ENCODE data around the gene NFATC3.

DNA sequence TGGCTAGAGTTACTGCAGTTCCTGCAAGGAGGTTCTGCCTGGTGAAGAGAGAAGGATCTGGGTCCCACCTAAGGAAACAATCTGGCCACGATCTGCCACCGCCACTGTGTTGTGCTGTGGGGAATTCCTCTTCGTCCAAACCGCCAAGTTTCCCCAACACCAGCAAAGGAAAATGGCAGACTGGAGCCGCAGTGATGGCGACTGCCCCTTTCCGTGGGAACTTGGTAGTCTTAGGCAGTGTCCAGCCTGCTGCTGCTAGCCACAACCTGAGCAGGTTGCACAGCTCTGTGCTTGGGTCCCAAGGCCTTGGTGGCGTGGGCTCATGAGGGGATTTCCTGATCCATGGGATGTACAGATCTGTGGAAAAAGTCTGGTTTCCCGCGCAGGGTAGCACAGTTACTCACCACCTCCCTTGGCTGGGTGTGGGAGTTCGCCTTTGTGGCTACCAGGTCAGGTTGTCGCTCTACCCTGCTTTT is 28.6 kb downstream of the NFATC3 start:
- TF ChIP-seq, protein P1, sequence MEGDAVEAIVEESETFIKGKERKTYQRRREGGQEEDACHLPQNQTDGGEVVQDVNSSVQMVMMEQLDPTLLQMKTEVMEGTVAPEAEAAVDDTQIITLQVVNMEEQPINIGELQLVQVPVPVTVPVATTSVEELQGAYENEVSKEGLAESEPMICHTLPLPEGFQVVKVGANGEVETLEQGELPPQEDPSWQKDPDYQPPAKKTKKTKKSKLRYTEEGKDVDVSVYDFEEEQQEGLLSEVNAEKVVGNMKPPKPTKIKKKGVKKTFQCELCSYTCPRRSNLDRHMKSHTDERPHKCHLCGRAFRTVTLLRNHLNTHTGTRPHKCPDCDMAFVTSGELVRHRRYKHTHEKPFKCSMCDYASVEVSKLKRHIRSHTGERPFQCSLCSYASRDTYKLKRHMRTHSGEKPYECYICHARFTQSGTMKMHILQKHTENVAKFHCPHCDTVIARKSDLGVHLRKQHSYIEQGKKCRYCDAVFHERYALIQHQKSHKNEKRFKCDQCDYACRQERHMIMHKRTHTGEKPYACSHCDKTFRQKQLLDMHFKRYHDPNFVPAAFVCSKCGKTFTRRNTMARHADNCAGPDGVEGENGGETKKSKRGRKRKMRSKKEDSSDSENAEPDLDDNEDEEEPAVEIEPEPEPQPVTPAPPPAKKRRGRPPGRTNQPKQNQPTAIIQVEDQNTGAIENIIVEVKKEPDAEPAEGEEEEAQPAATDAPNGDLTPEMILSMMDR (IDR thresholded peaks at IDR 0.05) = no peak
- no peak for TF ChIP-seq POLR2A (IDR thresholded peaks at IDR 0.05)
